Right hindlimb (tissue), 1 donor: ENCODE results near the gene MED16.
"Not testable (repeated sequence)": the region's sequence is repeated elsewhere in the genome, so short reads cannot be mapped to it uniquely, and the experiment has no call there.

Experiments used
- DNase-seq: peaks from one replicate; pipeline ENCODE4 v3.0.0-alpha.2; 2018

MED16 gene

DNA sequence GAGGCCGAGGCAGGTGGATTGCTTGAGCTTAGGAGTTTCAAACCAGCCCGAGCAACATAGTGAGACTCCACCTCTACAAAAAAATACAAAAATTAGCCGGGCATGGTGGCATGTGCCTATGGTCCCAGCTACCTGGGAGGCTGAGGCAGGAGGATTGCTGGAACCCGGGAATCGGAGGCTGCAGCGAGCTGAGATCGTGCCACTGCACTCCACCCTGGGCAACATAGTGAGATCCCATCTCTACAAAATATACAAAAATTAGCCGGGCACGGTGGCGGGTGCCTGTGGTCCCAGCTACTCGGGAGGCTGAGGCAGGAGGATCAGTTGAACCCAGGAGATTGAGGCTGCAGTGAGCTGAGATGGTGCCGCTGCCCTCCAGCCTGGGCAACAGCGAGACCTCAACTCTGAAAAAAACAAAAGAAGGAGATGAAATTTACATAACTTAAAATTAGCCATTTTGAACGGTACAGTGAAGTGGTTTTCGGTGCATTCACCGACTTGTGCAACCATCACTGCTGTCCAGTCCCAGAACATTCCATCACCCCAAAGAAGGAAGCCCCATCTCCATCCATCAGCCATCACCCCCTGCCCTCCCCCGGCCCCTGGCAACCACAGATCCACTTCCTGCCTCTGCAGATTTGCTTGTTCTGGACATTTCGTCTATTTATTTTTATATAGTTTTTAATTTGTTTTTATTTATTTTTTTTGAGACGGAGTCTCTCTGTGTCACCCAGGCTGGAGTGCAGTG lies 66.9 kb downstream of the MED16 start:
- DNase-seq = no peak

DNA sequence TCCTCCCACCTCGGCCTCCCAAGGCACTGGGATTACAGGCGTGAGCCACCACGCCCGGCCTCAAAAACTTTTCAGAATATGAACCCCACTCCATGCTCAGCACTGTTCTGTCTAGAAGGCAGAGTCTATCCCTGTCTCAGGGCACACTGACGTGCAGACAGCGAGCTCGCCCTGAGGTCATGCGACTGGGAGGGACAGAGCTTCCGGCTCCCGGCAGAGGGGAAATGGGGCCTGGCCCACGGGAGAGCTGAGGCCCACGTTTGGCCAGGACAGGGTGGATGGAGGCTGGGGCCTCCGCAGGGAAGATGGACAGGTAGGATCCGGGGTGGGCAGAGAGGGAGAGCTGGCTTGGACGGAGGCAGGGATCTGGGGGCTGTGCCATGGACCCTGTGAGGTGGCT lies 68.1 kb downstream of the MED16 start:
- peak; percentile 14 for DNase-seq

DNA sequence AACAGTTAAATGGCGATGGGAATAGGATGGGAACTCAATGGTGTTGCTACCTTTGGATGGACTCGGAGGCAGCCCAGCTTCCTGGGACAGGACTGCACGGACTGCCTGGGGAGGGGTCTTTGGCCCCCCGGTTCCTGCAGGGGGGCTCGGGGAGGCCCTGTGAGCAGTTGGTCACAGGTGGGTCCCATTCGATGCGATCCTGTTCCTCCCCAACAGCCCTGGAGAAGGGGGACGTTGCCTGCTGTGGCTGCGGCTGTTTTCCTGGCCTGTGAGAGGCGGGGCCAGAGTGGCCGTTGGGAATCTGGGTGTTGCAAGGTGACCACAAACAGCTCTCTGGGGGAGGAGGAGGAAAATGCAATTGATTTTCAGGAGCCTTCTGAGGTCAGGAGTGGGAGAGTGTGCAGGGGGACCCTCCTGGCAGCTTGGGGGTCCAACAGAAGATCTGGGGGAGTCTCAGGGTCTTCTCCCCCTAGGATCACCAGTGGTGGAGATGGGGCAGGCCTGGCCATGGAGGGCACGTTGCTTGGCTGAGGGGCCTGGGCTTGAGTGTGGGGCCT lies 69.3 kb downstream of the MED16 start:
- DNase-seq = peak; percentile 21

DNA sequence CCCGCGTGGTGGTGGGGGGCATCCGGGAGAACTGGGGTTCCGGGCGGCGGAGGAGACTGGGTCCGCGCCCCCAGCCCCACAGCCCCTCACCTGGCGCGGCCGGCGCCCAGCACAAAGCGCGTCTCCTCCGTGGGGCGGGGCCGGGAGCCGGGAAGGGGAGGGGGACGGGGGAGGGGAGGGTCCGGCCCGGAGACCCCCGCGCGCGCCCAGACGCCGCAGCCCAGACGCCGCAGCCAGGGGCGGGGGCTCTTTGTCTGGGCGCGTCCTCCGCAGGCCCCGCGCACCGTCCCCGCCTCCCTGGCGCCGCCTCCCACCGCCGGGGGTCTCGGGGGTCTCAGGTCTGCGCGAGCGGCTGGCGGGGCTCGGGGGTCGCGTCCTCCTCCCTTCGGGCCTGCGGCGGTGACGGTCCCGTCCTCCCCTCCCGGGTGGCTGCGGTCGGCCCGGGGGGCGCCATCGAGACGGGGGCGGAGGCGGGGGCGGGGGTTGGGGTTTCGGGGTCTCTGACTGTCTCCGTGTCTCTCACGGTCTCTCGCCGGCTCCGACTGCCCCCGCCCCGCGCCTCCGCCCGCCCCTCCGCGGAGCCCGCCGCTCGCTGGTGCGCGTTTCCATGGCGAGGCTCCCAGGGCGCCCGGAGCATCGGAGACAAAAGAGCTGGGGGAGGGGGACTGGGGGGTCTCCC lies 71.0 kb downstream of the MED16 start, which contains the start of gene PLPPR3:
PLPPR3 (minus strand) TSS at position 131 of the 679 bp plus-strand sequence. CDS start 396 bp downstream, outside the sequence.
- peak; percentile 34 for DNase-seq

DNA sequence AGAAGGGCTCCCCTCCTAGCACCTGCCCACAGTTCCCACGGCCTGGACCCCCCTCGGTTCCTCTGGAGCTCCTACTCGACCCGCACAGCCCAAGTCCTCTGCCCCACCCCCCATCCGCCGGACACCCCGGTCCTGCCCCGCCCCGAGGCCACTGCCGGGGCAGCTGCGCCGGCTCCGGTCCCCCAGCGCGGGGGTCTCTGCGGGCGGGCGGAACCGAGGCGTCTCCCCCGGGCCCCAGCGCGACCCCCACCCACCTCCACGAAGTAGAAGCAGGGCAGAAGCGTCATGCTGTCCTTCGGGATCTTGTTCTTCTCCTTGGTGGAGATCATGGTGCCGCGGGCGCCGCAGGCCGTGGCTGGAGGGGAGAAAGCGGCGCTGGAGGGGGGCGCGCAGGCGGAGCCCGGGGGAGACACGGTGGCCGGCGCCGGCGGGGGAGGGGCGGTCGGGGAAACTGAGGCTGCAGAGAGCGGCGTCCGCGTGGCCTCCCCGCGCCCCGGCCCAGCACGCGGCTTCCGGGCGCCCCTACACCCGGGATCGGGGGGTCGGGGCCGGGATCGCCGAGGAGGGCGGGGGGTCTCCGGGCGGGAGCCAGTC lies 71.7 kb downstream of the MED16 start:
- peak; percentile 25 for DNase-seq

DNA sequence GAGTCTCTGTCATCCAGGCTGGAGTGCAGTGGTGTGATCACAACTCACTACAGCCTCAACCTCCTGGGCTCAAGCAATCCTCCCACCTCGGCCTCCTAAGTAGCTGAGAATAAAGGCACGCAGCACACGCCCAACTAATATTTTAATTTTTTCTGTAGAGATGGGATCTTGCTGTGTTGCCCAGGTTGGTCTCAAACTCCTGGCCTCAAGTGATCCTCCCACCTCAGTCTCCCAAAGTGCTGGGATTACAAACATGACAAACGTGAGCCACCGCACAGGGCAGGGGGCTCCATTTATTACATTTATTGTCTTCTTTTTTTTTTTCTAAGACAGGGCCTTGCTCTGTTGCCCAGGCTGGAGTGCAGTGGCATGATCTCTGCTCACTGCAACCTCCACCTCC lies 72.8 kb downstream of the MED16 start:
- DNase-seq = not testable (repeated sequence)
